ENCODE measurements around the gene SRP9. TPM values are rescaled to one million over a fixed set of nuclear protein-coding genes. Genes with fewer than 3 reads are reported as not detected.

Gene SRP9
- total RNA-seq, 1 donor from 2014 or later: 230 TPM

GRCh38 chr1:225816643-225817538 is 39.3 kb downstream of the SRP9 start:
- Mint-ChIP-seq H3K27ac (no peak overlapping the region), H3K36me3 (ENCODE audit: low read depth) (no peaks in the 10 kb centered on the region), H3K4me1 (ENCODE audit: low read depth) (peaks cover 7% of the 10 kb centered on the region), H3K4me3 (no peak overlapping the region), H3K27me3 (ENCODE audit: insufficient read depth) (peaks cover 3% of the 10 kb centered on the region), H3K9me3 (no peaks in the 10 kb centered on the region)
- intact Hi-C loops (cut with micrococcal nuclease): no loop called here
- DNase-seq (ENCODE audit: low spot score): no peak

DNA sequence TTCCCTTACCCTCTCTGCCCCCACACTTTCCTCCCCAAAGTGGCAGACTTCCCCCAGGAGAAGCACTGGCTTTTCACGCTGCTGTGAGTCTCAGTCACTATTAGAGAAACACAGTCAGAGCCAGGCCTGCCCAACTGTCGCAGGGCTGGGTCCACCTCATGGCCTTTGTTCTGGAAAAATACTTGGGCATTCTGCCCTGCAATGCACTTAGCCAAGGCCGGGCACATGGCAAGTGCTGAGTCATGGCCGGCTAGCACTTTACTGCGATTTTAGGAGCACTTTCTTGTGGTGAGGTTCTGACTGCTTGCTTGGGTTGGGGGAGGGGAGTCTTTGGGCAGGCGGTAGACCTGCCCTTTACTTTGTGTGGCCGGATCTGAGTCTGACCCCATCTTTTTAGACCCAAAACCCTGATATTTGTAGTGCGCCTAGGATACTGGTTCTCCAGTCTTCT is 40.0 kb downstream of the SRP9 start:
- Mint-ChIP-seq H3K27ac (no peak overlapping the region), H3K9me3 (no peaks in the 10 kb centered on the region), H3K36me3 (ENCODE audit: low read depth) (no peaks in the 10 kb centered on the region), H3K27me3 (ENCODE audit: insufficient read depth) (peaks cover 3% of the 10 kb centered on the region), H3K4me3 (no peak overlapping the region), H3K4me1 (ENCODE audit: low read depth) (peaks cover 7% of the 10 kb centered on the region)
- no peak for DNase-seq (ENCODE audit: low spot score)
- intact Hi-C loops (cut with micrococcal nuclease): no loop called here

DNA sequence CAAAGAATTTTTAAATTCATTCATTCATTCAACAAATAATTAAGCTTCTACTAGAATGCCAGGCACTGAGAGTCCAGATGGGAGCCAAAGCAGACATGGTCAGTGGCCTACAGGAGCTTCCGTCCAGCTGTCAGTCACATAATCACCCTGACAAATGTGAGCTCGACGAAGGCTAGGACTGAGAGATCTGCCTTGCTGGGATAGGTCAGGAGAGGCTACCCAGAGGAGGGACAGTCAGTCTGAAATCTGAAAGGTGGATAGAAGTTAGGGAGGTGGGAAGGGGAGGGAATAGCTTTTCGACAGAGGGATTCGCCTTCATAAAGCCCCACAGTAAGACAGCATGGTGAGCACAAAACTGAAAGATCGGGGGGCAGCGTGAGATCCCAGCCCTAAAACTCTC is 40.6 kb downstream of the SRP9 start:
- Mint-ChIP-seq H3K4me3 (no peak overlapping the region), H3K9me3 (no peaks in the 10 kb centered on the region)
- intact Hi-C loops (cut with micrococcal nuclease): no loop called here

DNA sequence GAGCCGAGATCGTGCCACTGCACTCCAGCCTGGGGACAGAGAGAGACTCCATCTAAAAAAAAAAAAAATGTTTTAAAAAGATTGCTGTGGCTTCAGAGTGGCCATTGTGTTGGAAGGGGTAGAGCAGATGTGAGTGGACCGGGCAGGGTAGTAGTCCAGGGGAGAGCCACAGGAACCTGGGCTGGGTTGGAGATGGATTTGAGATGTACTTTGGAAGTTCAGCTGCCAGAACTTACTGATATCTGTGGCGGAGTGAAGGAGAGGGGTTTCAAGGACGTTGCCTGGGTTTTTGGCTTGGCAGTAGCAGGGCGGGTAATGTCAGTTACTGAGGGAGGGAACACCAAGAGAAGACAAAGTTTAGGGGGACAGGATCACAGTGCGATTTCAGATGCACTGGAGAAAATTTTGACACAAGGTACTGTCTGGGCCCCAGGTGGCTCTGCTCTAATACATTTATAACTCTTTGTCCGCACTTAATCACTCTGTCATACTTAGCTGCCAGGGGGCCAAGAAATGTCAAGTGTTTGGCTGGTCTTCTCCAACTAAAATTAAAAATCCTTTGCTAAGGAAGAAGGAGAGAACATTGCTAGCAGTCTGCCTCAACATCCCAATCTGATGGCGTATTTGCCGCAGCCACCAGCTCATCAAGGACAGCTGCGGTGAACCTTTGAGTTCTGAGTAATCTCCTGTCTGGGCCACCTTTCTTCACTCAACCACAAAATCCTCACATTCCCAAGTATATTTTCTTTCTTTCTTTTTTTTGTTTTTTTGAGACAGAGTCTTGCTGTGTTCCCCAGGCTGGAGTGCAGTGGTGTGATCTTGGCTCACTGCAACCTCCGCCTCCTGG is 41.9 kb downstream of the SRP9 start:
- H3K27me3 Mint-ChIP-seq (ENCODE audit: insufficient read depth): peaks cover 3% of the 10 kb centered on the region
- no peak overlapping the region for H3K4me3 Mint-ChIP-seq
- intact Hi-C loops (cut with micrococcal nuclease): no loop called here
- no peak overlapping the region for H3K27ac Mint-ChIP-seq
- peaks cover 7% of the 10 kb centered on the region for H3K4me1 Mint-ChIP-seq (ENCODE audit: low read depth)
- DNase-seq (ENCODE audit: low spot score): no peak
- H3K9me3 Mint-ChIP-seq: no peaks in the 10 kb centered on the region
- no peaks in the 10 kb centered on the region for H3K36me3 Mint-ChIP-seq (ENCODE audit: low read depth)

More for the DNA sequence above, 40.6 kb downstream of the SRP9 start:
- no peaks in the 10 kb centered on the region for H3K36me3 Mint-ChIP-seq (ENCODE audit: low read depth)
- H3K27ac Mint-ChIP-seq: no peak overlapping the region
- DNase-seq (ENCODE audit: low spot score): no peak
- H3K27me3 Mint-ChIP-seq (ENCODE audit: insufficient read depth): peaks cover 3% of the 10 kb centered on the region
- H3K4me1 Mint-ChIP-seq (ENCODE audit: low read depth): peaks cover 7% of the 10 kb centered on the region

DNA sequence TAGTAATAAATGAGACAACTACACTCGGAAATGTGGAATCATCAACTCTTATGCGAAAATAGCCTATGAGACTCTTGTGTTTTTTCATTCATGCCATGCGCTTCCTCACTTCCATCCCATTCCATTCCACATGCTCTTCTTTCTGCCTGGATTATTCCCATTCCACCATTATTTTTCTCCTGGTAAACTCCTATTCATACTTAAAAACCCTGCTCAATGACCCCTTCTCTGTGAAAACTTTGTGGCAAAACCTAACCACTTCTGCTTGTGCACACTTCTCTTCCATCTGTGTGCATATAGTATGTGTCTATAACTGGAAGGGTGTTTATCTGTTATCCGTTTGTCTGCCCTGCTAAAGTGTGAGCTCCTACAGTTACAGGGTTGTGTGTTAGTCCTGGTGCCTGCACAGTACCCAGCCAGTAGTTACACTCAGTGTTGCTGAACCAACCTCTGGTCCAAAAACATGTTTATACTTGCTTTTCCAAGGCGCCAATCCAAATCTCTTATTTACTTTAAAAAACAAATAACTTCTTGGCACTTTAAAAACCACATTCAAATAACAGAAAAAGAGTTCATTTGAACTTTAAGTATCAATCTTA is 43.0 kb downstream of the SRP9 start:
- intact Hi-C loops (cut with micrococcal nuclease): no loop called here
- Mint-ChIP-seq H3K4me3 (no peak overlapping the region), H3K27me3 (ENCODE audit: insufficient read depth) (peaks cover 3% of the 10 kb centered on the region), H3K9me3 (no peaks in the 10 kb centered on the region), H3K4me1 (ENCODE audit: low read depth) (peaks cover 7% of the 10 kb centered on the region), H3K36me3 (ENCODE audit: low read depth) (no peaks in the 10 kb centered on the region), H3K27ac (no peak overlapping the region)
- DNase-seq (ENCODE audit: low spot score): no peak

DNA sequence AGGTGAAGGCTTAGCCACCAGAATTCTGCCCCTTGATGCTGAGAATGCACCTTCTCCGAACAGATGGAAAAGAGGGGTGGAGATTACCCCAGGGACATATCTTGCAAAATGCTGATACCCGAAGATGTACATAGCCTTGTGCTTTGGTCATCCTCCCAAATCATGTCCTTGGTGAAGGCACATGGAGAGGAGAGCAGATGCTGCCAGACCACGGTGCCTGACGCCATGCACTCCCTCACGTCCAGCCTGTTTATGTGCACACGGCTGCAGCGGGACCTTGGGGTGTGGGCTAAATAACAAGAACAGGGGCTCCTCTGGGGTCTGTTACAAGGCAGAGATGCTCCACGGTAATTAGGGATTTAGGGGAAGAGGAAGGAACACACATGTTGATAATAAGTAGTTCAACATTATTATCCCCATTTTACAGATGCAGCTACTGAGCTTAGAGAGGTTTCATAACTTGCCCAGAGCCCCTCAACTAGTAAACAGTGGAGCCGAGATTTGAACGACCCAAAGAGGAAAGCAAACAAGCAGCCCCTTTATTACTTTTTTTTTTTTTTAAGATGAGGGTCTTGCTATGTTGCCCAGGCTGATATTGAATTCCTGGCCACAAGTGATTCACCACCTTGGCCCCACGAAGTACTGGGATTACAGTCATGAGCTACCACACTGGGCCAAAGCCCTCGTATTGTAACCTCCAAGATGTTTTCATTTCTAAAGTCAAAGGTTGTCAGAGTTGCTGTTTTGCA is 45.2 kb downstream of the SRP9 start:
- Mint-ChIP-seq H3K27ac (no peak overlapping the region), H3K4me1 (ENCODE audit: low read depth) (peaks cover 5% of the 10 kb centered on the region), H3K9me3 (no peaks in the 10 kb centered on the region), H3K36me3 (ENCODE audit: low read depth) (no peaks in the 10 kb centered on the region), H3K4me3 (no peak overlapping the region), H3K27me3 (ENCODE audit: insufficient read depth) (peaks cover 3% of the 10 kb centered on the region)
- intact Hi-C loops (cut with micrococcal nuclease): no loop called here
- no peak for DNase-seq (ENCODE audit: low spot score)

DNA sequence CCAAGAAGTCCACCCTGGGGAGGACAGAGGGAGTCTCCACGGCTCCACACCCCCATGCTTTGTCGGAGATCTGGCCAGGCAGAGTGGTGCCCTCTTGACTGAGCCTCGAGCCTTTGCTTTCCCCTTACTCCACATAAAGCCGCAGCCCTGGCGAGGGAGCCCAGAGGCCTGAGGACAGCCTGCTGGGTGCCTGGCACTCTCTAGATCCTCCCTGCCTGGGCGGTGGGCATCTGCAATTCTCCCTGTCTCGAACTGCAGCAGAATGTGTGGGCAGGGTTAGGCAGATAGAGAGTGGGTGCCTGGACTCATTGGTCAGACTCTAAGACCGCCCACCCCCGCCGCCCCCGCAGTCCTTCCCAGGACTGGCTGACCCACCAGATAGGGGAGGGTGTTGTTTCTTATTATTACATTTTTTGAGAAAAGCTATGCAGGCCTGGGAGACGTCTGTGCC is 46.2 kb downstream of the SRP9 start:
- Mint-ChIP-seq H3K36me3 (ENCODE audit: low read depth) (no peaks in the 10 kb centered on the region), H3K4me1 (ENCODE audit: low read depth) (no peaks in the 10 kb centered on the region), H3K27me3 (ENCODE audit: insufficient read depth) (peaks cover 3% of the 10 kb centered on the region), H3K27ac (no peak overlapping the region), H3K9me3 (no peaks in the 10 kb centered on the region), H3K4me3 (no peak overlapping the region)
- intact Hi-C loops (cut with micrococcal nuclease): no loop called here
- DNase-seq (ENCODE audit: low spot score): no peak

GRCh38 chr1:225824533-225824941 is 46.9 kb downstream of the SRP9 start:
- H3K27ac Mint-ChIP-seq: no peak overlapping the region
- peaks cover 3% of the 10 kb centered on the region for H3K27me3 Mint-ChIP-seq (ENCODE audit: insufficient read depth)
- intact Hi-C loops (cut with micrococcal nuclease): no loop called here
- H3K4me1 Mint-ChIP-seq (ENCODE audit: low read depth): no peaks in the 10 kb centered on the region
- no peaks in the 10 kb centered on the region for H3K36me3 Mint-ChIP-seq (ENCODE audit: low read depth)
- no peaks in the 10 kb centered on the region for H3K9me3 Mint-ChIP-seq
- no peak for DNase-seq (ENCODE audit: low spot score)
- no peak overlapping the region for H3K4me3 Mint-ChIP-seq

GRCh38 chr1:225825078-225825477 is 47.5 kb downstream of the SRP9 start:
- no peaks in the 10 kb centered on the region for H3K4me1 Mint-ChIP-seq (ENCODE audit: low read depth)
- H3K27ac Mint-ChIP-seq: no peak overlapping the region
- DNase-seq (ENCODE audit: low spot score): no peak
- intact Hi-C loops (cut with micrococcal nuclease): no loop called here
- H3K4me3 Mint-ChIP-seq: no peak overlapping the region
- H3K36me3 Mint-ChIP-seq (ENCODE audit: low read depth): no peaks in the 10 kb centered on the region
- H3K9me3 Mint-ChIP-seq: no peaks in the 10 kb centered on the region
- H3K27me3 Mint-ChIP-seq (ENCODE audit: insufficient read depth): peaks cover 3% of the 10 kb centered on the region

DNA sequence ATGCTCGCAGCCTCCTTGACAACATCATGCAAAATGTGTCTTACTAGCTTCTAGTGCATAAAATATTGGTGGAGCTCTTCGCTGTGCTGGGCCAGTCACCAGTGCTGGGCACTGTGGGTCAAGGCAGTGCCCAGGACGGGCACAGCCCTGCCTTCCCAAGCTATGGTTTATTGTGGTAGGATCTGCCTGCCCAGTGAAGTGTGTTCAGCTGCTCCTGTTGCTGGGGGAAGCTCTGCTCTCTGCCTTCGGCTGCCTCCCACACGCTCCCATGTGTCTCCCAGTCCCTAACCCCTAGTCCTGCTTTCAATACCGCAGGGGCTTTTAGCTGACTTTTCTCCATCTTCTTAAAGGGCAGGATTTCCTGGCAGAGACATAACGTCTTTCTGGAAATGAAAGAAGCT is 48.0 kb downstream of the SRP9 start:
- intact Hi-C loops (cut with micrococcal nuclease): no loop called here
- no peak for DNase-seq (ENCODE audit: low spot score)
- Mint-ChIP-seq H3K27me3 (ENCODE audit: insufficient read depth) (peaks cover 3% of the 10 kb centered on the region), H3K4me3 (no peak overlapping the region), H3K9me3 (no peaks in the 10 kb centered on the region), H3K36me3 (ENCODE audit: low read depth) (no peaks in the 10 kb centered on the region), H3K4me1 (ENCODE audit: low read depth) (no peaks in the 10 kb centered on the region), H3K27ac (no peak overlapping the region)

GRCh38 chr1:225827076-225827475 is 49.5 kb downstream of the SRP9 start:
- no peak overlapping the region for H3K27ac Mint-ChIP-seq
- H3K36me3 Mint-ChIP-seq (ENCODE audit: low read depth): no peaks in the 10 kb centered on the region
- no peaks in the 10 kb centered on the region for H3K4me1 Mint-ChIP-seq (ENCODE audit: low read depth)
- intact Hi-C loops (cut with micrococcal nuclease): no loop called here
- no peaks in the 10 kb centered on the region for H3K9me3 Mint-ChIP-seq
- no peaks in the 10 kb centered on the region for H3K27me3 Mint-ChIP-seq (ENCODE audit: insufficient read depth)
- no peak overlapping the region for H3K4me3 Mint-ChIP-seq
- DNase-seq (ENCODE audit: low spot score): no peak

DNA sequence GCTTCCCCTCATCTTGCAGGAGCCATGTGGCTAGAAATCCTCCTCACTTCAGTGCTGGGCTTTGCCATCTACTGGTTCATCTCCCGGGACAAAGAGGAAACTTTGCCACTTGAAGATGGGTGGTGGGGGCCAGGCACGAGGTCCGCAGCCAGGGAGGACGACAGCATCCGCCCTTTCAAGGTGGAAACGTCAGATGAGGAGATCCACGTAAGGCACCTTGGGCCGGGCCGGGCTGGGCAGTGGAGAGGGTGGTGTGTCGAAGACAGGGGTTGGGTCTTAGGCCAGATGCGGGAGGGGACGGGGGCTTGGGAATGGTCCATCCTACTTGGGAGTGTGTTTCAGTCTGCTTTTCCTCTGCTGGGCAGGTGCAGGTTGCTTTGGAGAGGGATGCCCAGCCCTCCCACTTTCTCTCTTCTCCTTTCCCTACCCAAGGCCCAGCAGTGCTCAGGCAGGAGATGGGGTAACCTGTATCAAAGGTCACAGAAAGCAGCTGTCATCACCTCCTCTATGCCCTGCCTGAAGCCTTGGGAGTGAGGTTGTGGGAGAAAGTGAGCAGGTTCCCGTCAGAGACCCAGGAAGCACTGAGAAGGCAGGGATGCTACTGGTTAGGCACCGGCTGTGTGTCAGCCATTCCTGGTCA is 51.2 kb downstream of the SRP9 start:
- no peaks in the 10 kb centered on the region for H3K27me3 Mint-ChIP-seq (ENCODE audit: insufficient read depth)
- no peaks in the 10 kb centered on the region for H3K9me3 Mint-ChIP-seq
- intact Hi-C loops (cut with micrococcal nuclease): no loop called here
- H3K36me3 Mint-ChIP-seq (ENCODE audit: low read depth): no peaks in the 10 kb centered on the region
- no peak for DNase-seq (ENCODE audit: low spot score)
- no peak overlapping the region for H3K4me3 Mint-ChIP-seq
- H3K27ac Mint-ChIP-seq: no peak overlapping the region
- H3K4me1 Mint-ChIP-seq (ENCODE audit: low read depth): no peaks in the 10 kb centered on the region
